HS-5 (cell line): ENCODE results near the gene SNN.

ENCODE experiments used
- DNase-seq: peaks from one replicate; pipeline ENCODE4 v3.0.0-alpha.2; 2012; ENCODE audit warnings: low read depth

Gene SNN

DNA sequence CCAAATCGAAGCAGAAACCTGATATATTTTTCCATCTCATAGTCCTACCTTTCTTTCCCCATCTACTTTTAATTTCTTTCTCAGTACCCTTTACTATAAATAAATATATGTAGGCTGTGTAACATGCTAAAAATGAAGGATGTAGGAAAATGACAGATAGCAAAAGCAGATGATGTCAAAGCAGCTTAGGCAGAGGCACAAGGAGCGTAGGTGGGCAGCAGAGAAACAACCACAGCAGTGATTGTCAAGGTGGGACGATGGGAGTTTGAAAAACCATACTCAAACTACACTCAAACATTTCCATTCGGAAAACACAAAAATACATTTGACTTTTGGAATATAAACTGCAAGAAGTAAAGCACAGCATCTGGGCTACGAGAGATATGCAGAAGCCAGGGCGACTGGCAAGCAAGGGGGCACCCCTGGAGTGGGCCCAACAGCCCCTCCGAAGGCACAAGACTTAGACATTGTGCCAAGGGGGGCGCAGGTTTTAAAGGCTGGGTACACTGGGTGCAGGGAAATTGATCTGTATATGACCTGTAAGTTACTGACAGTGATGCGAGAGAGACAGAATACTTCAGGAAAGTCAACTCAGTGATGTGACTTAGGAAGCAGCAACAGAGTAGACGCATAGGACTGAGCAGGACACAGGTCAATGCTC, 31.1 kb downstream of the SNN start:
- DNase-seq: no peak

DNA sequence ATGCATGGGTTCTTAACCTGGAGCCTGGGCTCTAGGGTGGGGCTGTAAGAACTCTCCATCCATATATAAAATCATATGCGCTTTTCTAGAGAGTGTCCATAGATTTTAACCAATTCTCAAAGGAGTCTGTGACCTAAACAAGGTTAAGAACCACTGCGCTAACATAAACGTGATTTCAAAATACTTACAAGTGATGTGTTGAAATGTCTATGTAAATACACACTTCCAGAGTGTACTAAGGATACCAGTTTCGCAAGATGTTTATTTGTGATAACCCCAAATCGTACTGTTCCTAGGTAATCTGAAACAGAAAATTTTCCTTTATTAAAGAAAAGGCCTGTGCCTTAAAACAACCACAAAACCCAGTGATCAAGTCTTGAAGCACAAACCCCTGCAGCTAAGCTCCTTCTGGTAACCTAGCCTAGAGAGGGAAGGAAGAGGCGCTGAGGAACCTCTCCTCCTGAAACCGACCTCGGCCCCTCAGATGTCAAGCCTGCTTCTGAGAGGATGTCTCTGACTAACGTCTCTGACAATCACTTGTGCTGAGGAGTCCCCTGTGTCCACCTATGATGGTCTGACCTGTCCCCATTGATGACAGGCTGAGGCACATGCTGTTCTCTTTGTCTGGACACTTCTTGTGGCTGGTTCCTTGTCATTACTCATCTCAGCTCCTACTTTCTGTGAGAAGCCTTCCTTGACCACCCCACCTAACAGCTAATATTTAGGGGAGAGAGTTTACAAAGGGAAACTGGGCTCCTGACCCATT, 32.2 kb downstream of the SNN start:
- no peak for DNase-seq

DNA sequence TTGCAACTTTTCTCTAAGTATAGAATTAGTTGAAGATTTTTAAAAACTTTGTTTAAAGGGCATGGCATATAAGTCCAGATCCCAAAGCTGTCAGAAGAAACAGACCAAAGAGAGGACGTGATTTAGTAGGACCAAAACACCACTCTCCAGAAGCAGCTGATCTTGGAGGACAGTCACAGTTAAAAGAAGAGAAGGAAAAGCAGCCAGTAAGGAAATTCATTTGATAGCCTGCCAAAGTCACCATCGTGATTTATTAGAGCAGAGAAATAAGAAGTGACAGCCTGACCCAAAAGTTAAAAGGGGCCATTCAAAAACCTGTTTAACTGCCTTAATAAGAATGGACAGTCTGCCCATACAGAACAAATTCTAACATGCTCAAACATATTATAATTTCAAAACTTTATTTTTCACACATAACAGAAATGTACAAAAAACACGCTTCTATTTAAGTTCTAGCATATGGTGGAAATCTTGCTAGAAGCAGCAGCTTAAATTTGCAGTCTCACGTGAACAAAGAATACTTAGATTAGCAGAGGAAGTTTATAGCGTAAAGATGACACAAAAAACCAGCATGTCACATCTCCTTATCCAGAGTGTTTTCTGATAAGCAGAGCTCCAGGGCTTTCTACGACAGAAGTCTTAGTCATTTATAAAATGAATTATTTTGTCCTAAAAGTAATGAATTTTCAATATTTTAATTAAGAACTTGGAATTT, 37.2 kb downstream of the SNN start:
- DNase-seq: no peak

DNA sequence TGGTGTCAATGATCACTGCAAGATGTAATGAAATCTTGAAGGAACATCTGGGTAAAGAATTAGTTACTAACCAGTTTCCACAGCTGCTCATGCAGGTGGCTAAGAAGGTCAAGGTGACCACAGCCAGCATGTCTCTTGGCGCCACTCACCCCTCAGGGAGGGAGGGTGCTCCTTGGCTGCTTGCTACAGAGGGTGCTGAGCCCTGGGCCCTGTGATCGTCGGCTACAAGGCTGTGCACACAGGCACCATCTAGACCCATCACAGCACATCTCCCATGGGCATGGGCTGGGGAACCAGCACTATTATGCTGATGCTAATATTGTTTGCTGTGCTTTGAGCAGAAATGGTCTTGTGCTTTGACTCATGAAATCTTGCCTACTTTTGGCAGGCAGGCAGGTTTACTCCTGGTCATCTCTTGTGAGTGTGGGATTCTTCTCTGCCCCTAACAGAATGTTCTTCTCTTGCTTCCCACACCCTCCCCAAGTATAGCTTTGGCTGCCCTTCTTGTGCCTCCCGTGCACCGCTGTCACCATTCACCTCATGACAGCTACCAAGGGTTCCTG, 38.0 kb downstream of the SNN start:
- no peak for DNase-seq

DNA sequence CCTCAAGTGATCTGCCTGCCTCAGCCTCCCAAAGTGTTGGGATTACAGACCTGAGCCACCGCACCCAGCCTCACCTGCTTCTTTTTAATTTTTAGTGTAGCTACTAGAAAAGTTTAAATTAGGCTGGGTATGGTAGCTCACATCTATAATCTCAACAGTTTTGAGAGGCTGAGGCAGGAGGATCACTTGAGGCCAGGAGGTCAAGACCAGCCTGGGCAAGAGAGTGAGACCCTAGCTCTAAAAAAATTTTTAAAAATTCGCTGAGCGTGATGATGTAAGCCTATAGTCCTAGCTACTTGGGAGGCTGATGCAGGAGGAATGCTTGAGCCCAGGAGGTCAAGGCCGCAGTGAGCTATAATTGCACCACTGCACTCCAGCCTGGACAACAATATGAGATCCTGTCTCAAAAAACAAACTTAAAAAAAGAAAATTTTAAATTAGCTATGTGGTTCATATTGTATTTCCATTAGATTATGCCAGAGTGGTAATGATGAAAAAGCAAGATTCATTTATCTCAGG, 39.5 kb downstream of the SNN start:
- DNase-seq: no peak

DNA sequence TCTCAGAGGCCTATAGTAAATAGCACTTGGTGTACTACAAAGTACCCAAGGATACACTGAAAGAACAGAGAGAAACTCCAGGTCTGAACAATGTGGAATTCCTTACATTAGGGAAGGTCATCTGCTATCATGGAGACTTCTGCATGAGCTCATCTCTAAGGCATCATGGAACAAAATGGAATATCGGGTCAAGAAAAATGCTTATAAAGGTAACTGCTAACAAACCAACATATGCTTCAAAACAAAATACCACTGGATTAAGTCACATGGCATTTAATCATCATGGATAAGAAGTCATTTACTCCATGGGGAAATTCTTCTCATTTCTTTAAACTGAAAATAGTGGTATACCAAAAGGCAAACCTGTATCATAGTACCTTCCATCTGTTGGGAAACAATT, 40.2 kb downstream of the SNN start:
- DNase-seq: peak; percentile 43

DNA sequence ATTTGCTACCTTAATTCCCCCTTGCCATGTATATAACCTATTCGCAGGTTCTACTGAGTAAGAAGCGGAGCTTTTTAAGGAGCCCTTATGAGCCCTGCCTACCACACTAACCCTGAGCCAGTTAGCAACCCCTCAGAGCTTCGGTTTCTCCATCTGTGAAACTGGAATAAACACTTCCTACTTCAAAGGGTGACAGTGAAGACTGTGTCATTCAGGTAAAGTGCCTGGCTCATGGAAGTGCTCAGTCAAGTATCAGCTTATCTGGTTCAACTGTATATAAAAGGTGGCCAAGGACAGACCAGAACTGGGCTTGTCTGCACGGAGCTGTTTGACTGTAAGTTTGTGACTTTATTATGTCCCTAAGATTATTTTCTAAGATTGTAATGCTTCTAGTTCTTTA, 43.4 kb downstream of the SNN start:
- DNase-seq: no peak

DNA sequence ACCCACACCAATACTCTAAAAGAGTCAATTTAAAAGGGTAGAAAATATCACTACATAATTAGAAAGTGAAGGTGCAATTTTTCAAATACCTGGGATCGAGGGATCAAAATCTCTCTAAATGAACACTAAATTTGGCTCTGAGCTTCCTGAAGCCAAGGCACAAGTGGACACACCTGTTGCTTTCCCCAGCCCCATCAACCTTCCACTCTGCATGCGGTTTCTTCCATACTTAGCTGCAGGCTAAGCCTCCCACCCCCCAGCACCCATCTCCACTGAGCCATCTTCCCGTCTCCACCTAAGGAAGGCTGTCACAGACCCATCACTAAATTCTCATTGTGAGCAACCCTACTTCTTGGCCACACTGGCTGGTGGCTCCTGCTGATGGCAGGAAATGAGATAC, 43.9 kb downstream of the SNN start:
- DNase-seq: no peak

DNA sequence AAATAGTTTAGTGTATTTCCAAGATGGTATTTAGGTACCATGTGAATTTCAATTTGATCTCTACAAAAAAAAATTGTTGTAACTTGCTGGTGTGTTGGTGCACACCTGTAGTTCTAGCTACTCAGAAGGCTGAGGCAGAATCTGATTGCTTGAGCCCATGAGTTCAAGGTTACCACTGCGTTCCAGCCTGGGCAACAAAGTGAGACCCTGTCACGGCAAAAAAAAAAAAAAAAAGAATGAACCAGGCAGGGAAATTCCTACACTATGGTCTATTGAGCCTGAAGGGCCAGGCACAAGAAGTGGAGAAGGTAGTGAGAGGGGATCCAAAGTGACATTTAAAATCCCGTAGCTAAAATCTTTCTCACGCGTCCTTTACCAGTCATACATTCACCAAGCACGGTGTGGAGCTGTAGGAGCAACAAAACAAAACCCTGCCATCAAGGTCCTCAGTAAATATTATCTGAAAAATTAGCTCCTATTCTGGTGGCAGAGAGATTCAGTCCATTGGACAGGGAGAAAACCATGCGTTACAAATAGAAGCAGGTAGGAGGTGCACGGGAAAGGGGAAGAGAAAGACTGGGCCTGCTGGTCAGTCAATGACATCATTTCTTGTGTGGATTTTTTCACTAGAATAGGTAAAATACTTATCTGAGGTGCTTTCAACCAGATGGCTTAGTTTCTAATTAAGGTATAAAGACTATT, 47.1 kb downstream of the SNN start:
- no peak for DNase-seq

DNA sequence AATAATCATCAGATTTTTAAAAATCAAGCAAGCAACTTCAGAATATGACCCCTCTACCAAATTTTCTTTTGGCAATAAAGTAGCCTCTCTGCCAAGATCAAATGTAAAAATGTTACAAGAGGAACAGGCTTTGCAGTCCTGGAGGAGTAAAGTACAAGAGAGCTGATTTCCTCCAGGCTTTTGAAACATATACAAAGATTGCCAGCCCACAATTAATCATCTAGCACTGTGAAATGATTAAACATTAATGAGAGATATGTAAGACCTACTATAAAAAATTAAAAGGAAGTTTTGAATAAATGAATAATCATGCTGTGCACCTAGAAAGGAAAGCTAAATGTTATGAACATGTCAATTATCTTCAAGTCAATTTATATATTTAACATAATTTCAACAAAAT, 48.1 kb downstream of the SNN start:
- no peak for DNase-seq

DNA sequence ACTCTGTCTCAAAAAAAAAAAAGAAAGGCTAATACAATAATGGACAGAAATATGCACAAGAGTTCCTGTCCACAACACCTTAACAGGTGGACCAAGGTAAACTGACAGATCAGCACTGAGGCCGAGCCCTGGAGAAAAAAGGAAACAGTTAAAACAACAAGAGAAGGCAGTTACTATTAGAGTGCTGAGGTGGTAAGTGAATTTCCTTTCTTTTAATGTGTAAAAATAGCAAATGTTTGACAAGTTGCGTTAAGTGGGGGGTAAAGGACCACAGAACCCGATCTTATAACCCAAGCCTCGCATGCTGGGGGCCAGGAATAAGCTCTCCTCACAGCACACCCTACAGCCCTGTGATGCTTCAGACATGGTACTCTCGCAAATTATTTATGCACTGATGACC, 49.6 kb downstream of the SNN start:
- DNase-seq: no peak

DNA sequence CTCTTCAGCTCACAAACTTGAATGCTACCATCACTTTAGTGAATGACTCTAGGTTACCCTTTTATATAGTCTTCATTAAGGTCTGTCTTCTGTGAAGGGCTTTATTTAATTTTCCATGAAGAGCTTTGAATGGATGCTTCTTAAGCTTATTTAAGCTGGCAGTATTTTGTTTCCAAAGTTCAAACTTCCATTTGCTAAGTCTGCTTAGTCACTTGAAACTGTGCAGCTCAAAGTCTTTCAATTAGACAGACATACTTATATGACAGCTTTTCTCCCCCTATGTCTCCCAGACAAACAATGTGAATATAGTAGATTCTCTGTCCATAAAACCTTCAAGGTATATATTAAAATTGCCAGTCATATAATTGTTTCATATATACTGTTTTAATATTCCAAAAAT, 50.9 kb downstream of the SNN start:
- DNase-seq: no peak

DNA sequence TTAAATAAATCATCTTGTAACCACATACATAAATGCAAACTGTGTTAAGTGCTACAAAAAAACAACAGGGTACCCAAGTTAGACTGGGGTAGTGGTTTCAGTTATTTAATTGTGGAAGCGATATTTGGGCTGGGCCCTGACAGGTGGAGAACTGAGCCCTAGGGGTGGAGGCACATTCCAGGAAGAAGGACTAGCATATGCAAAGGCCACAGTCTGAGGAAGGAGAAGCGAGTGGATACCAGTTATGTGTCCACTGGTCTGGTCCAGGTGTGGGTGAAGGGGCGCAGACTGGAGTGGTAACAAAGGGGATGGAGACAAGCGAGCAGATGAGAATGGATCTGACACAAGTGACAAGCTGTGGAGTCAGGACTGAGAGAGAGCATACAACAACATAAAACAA, 51.5 kb downstream of the SNN start:
- DNase-seq: no peak

DNA sequence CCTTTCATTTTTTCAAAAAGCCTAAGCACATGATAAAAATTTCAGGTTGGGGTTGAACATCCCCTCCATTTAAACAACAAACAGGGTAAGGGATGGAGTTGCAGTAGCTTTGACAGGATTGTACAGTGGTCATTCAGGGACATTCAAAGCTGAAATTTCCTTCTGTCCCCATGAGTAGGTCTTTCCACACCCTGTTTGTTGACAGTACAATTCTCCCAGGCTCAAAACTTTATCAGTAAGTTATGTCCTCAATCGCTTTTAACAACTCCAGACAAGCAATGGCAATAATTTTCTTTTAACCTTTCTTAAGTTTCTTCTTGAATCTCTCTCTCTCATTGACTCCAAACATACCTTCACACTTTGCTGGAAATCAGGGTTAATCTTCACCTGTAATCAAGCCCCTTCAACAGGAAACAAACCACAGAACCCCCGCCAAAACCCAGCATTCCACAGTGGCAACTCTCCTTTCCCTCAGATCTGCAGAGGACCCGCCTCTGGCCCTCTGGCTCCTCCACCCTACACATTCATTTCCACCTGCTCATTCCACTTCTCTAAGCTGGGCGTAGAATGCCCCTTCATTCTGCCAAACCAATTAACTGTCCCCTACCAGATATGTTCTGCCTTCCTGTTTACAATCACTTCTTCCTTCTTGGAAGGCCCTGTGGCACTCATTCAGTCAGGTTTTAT, 53.7 kb downstream of the SNN start:
- no peak for DNase-seq

DNA sequence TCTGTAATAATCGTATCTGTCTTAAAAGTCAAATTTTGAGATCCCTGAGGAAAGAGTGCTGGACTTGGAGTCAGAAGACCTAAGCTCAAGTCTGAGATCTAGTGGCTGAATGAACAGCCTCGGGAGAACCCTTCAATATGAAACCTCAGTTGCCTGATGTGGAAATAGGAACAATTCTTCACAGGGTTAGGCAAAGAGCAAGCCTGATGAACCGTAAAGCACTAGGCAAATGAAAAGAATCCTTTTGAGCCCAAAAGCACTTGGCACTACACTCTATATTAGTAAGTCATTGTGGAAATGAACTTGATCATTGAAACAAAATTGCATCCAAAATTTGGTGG, 54.2 kb downstream of the SNN start:
- no peak for DNase-seq

DNA sequence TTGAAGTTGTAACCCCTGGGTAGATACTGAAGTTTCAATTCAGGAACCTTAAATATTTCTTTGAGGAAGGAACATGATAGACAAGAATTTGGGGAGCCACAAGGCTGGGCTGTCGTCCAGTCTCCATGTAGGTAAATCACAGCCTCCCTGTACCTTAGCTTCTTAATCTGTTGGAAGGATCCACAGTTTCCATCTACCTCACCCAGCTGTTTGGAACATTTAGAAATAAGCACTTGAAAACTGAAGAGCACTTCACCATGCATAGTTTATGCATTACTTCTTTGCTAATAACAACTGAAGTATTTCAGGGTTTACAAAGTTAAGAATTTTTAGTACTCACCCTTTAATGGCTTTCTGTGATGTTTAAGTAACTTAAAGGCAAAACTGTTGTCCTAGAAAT, 57.2 kb downstream of the SNN start:
- DNase-seq: no peak

DNA sequence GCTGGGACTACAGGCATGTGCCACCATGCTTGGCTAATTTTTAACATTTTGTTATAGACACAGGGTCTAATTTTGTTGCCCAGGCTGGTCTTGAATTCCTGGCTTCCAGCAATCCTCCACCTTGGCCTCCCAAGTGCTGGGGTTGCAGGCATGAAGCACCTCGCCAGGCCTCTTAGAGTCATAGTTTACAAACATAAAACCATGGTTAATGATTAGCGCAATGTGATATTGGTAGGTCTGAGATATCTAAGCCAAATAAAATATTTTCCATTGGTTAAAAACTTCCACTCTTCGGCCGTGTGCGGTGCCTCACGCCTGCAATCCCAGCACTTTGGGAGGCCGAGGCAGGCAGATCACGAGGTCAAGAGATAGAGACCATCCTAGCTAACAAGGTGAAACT, 57.8 kb downstream of the SNN start:
- DNase-seq: no peak

DNA sequence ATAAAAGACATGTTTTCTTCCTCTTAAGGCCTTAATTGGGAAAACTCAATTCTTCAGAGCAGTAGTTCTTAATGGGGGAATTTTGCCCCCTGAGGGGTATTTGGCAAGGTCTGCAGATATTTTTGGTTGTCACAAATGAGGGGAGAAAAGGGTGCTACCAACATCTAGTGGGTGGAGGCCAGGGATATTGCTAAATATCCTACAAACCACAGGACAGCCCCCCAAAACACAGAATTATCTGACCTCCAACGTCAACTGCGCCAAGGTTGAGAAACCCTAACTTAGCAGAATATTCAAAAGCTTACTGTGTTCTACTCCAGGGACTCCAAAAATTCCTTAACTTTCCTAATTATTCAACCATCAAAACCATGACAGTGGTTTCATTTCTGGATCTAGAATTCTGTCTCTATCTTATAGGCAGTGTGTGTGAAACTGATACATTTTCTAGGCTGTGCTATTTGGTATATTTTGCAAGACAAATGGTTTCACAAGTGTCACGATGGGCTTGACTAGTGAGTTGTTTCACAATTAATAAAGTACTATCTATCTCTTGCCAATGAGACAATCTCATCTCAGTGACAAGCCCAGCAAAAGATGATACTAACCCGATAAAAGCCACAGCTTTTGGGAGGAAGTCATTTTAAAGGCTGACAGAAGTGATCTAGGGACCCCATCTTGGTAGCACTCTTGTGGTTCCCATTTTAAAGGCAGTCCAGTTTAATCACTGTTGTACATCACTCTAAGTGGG, 59.7 kb downstream of the SNN start:
- no peak for DNase-seq
